Omental fat pad (tissue), 4 donors: ENCODE measurements around the gene TEAD1. TPM values are rescaled to one million over a fixed set of nuclear protein-coding genes. Genes with fewer than 3 reads are reported as not detected.

Experiments used
- ATAC-seq: fragments of 150-250 bp; one replicate; pipeline ENCODE4 v1.9.1; 2016; ENCODE audit warnings: mild to moderate bottlenecking, moderate library complexity; ENCODE audit not compliant: low FRiP score
- DNase-seq: peaks from one replicate; pipeline ENCODE4 v3.0.0-alpha.2; 2019; ENCODE audit warnings: low spot score
- total RNA-seq, 4 donors: library from RNA; depleted of rRNA; stranded (reverse); fragments of >200 nt; gene quantifications; one replicate each; pipeline ENCODE4 v1.1.0, GENCODE V29; 2016
- TF ChIP-seq, protein P1 (sequence below), 3 donors: fragments of 450-650 bp; IDR thresholded peaks; one replicate each; pipeline ENCODE4 v1.5.1; 2016 to 2017; ENCODE audit warnings: antibody characterized with exemption in 3 of 3, mild to moderate bottlenecking in 3 of 3, moderate library complexity in 2 of 3

TEAD1 gene
- total RNA-seq, 4 donors from 2014 or later, result 81.7 to 123 (median 103) TPM

DNA sequence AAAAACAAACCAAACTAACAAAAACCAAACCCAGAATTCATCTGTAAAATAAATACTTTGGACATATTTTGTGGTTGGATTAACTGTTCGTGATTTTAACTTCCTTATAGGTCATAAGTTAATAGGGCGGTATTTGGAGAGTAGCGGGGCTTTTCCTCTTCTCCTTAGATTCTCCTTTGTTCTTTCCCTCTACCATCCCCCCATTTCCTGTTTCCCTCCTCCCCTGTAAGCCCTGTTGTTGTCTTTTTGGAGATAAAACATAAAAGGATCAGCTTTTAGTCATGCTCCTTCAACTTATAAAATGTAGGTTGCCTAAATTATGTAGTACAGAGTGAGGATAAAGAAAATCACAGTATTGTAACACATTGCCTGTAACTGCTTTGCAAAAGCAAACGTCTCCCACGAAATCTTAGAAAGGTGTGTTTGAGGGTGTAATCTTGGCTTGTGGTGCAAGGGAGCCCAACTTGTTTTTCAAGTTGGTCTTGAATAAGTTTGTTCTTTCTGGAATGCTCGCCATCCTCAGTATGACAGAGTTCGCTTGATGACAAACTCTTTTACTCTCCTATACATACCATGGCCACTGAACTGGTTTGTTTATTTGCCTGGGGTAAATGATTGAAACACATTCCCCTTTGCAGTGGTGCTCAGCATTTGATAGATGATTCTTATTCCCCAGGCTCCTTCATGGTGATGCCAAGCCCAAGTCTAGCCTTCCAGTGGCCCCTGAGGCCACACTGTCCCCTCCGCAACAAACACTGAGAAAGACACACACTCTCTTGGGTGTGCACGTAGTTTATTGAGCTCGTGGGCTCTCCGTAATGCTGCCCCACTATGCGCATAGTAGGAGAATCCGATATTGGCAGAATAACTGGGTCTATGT, 49.4 kb downstream of the TEAD1 start:
- TF ChIP-seq, protein P1, sequence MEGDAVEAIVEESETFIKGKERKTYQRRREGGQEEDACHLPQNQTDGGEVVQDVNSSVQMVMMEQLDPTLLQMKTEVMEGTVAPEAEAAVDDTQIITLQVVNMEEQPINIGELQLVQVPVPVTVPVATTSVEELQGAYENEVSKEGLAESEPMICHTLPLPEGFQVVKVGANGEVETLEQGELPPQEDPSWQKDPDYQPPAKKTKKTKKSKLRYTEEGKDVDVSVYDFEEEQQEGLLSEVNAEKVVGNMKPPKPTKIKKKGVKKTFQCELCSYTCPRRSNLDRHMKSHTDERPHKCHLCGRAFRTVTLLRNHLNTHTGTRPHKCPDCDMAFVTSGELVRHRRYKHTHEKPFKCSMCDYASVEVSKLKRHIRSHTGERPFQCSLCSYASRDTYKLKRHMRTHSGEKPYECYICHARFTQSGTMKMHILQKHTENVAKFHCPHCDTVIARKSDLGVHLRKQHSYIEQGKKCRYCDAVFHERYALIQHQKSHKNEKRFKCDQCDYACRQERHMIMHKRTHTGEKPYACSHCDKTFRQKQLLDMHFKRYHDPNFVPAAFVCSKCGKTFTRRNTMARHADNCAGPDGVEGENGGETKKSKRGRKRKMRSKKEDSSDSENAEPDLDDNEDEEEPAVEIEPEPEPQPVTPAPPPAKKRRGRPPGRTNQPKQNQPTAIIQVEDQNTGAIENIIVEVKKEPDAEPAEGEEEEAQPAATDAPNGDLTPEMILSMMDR (IDR thresholded peaks at IDR 0.05), result no peak
- DNase-seq (no peak), ATAC-seq (no peak)

DNA sequence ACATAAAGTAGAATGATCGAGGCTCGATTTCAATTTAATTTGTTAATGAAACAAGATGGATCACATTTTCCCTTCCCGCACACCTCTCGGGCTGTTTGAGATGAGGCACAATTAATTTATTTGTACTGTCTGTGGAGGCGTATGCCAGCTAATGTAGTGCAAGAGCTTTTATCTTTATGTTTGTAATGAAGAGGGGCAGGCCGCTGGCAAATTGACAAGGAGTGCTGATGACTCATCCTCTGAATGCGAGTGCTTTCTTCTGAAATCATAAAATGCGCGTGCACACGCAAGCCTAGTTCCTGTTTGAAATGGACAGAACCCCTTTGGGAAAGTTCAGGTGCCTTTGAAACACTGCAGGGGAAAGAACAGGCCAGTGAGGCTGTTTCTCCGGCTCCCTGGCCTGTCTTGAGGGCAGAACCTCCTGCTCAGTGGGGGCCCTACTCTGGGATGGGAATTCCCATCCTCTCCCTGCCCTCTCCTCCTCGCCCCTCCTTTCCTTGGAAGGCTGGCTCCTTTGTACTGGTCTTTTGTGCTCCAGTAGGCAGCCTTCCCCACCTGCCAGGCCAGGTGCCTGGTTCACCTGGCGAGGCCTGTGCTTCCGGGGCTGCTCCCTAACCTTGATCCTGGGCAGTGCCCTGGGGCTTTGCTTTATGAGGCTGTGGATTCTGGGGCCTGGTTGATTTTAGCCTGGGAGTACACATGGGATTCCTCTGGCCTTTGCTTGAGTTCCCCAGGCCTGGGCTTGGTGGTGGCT, 50.3 kb downstream of the TEAD1 start:
- ATAC-seq, result peak; percentile 83
- DNase-seq, result peak; percentile 94
- TF ChIP-seq, protein P1 (IDR thresholded peaks at IDR 0.05), result no peak

DNA sequence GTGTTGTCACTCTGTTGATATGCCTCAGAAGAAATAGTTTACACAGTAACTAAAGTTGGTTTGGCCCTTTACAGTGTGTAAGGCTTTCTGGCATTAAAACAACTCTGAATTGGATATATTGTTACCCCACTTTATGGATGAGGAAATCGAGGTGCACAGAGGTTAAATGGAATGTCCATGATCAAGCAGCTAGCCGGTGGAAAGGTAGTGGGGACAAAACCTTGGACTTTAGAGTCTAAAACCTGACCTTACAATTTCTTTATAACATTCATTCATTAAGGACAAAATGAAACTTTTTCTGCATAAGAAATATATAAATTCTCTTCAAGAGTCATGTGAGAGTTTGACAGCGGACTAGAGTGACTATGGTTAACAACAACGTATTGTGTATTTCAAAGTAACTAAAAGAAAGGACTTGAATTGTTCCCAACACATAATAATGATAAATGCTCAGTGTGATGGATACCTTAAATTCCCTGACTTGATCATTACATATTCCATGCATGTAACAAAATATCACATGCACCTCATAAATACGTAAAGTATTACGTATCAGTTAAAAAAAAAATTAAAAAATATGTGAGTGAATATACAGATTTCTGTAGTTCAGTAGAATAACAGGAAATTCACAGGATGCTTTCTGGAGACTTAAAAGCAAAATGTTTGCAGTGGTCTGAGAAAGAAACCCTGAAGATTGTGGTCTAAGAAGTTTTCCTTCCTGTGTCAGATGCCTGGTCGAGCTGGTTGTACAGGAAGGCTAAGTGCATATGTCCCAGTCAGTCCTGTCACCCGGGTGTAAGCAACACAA, 51.0 kb downstream of the TEAD1 start:
- TF ChIP-seq, protein P1 (IDR thresholded peaks at IDR 0.05), result no peak
- no peak for DNase-seq
- ATAC-seq, result no peak

DNA sequence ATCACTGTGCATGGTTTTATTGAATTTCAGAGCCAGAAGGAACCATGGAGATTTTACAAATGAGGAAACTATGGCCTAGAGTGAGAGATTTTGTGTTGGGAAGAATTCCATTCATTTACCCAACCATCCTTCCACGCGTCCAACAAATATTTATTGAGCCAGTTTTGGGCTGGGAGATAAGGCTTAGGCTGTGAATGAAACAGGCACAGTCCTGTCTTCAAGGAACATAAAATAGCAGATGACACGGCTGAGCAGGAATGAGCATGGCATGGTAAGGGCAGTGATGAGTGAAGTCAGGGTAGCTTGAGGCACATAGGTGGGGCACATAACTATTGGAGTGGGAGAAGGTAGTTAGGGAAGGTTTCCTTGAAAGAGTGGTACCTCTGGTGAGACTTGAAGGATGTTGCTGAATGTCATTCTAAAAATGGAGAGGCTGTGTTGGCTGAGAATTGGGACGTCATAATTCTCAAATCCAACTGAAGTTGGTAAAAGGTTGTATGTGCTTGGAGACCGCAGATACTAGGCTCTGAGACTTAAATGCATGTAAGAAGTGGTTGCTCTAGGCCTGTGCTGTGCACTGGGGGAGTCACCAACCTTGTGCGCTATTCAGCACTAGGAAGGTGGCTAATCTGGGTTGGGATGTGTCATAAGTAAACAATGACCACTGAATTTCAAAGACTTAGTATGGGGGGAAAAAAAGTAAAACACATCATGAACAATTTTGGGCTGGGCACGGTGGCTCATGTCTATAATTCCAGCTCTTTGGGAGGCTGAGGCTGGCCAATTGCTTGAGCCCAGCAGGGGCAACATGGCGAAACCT, 51.9 kb downstream of the TEAD1 start:
- ATAC-seq (no peak), DNase-seq (no peak)
- TF ChIP-seq, protein P1 (IDR thresholded peaks at IDR 0.05), result no peak

DNA sequence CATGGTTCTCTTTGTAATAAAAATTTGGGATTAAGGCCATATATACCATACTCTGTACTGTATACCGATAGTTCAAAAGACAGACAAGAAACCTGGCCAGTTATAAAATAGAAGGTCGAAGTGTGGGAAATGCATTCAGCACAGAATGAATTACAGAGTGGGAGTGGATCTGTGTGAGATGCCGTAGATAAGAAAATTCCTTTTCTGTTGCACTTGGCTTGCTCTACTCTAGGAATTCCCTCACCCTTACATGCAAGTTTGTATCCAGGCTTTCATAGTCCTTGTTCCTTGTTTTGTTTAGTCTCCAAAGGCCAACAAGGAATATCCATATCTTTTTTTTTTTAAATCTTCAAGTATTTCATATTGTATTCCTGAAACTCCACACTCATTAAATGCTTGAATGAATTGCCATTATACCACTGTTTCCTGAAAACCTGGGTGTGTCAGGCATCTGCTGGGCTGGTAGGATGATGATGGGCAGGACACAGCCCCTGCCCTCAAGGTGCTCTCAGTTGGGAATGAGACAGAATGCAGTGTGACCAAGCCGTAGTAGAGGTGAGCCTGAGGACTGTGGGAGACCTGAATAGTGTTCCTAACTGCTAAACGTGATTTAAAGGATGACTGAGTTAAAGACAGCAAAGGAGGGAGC, 53.5 kb downstream of the TEAD1 start:
- no peak for ATAC-seq
- no peak for DNase-seq
- TF ChIP-seq, protein P1 (IDR thresholded peaks at IDR 0.05), result no peak

DNA sequence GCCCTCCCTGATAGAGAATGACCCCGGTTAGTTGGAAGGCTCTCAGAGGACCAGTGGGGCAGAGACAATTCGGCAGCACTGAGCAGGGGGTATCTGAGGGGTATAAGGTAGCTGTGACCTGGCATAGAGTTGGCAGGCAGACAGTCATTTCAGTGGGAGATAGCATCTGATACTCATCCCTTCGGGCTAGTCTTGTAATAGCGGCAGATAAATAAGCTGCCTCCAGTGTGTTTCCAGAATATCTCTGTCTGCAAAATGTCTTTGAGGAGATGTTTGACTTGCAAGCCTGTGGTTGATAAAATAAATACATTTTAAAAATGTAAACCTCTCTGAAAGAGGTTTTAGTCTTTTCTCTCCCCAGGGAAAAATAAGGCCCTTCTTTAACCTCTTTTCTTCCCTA, 54.2 kb downstream of the TEAD1 start:
- TF ChIP-seq, protein P1 (IDR thresholded peaks at IDR 0.05), result no peak
- ATAC-seq (no peak), DNase-seq (no peak)
